ENCODE measurements around the gene SMC1B. TPM values are rescaled to one million over a fixed set of nuclear protein-coding genes. Genes with fewer than 3 reads are reported as not detected.
"Not testable (repeated sequence)": the region's sequence is repeated elsewhere in the genome, so short reads cannot be mapped to it uniquely, and the experiment has no call there.

The SMC1B gene
- total RNA-seq, 1 donor = not detected

DNA sequence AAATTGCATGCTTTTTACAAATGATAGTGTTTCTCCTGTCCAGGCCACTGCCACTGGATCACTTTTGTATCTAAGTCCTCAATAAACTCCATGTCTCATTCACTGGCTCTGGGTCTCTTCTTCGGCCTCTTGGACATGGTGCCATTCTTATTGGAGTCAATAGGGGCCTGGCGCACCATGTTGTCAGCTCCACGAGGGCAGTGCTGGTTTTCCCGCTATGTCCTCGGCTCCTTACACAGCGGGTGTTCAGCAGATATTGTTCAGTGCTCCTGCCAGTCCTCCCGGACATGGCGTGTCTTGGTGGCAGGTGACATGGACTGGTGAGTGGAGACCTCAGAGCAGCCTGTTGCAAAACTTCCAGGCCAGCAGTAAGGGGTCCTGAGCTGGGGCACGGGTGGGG lies 107.3 kb downstream of the SMC1B start:
- no peak for DNase-seq (ENCODE audit: low read depth in 2 of 3, low spot score in 2 of 3)

DNA sequence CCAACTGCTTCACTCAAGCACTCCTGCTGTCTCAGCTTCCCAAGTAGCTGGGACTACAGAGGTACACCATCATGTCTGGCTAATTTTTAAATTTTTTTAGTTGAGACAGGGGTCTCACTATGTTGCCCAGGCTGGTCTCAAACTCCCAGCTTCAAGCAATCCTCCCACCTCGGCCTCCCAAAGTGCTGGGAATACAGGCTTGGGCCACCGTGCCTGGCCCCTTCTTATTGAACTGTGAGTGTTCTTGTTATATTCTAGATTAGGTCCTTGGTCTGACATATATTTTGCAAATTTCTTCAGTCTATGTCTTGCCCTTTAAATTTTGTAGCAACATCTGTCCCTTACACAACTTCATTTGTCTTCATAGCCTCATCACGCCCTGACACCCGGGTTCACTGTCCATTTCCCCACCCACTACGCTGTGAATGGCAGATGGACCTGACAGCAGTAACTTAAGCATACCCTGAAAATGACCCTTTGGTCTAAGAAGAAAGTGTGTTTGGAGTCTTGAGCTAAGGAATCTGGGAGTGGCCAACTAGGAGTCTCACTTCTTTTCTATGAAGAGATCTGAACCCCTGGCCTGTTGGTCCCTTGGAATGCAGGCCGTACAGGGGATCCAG lies 107.8 kb downstream of the SMC1B start:
- no peak for DNase-seq (ENCODE audit: low read depth in 2 of 3, low spot score in 2 of 3)

DNA sequence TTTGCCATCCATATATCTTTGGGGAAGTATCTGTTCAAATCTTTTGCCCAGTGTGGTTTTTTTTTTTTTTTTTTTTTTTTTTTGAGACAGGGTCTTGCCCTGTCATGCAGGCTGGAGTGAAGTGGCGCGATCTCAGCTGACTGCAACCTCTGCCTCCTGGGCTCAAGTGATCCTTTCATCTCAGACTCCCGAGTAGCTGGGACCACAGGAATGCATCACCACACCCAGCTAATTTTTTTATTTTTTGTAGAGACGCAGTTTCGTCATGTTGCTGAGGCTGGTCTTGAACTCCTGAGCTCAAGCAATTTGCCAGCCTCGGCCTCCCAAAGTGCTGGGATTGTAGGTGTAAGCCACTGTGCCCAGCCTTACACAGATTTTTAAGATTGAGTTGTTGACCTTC lies 108.4 kb downstream of the SMC1B start:
- no peak for DNase-seq (ENCODE audit: low read depth in 2 of 3, low spot score in 2 of 3)

DNA sequence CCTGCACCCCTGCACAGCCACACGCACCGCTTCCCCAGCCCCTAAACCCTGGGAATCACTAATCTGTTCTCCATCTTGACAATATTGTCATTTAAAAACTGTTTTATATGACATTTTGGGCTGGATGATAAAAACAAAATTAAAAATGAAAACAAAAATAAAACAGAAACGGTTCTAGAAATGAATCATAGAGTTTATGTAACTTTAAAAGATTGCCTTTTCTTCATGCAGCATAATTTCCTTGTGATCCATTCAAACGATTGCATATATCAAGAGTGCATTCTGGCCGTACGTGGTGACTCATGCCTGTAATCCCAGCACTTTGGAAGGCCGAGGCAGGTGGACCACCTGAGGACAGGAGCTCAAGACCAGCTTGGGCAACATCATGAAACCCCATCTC lies 110.2 kb downstream of the SMC1B start:
- no peak for DNase-seq (ENCODE audit: low read depth in 2 of 3, low spot score in 2 of 3)

DNA sequence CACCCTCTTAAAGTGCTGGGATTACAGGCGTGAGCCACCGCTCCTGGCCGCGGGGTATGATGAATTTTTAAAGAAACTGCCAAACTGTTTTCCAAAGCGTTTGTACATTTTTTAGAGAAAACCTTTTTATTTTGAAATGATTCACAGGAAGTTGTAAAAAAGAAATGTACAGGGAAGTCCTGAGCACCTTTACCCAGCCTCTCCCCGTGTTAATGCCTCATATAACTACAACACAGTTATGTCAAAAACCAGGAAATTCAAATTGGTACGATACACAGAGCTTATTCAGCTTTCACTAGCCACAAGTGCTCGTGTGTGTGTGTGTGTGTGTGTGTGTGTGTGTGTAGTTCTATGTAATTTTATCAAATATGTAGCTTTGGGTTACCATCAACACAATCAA lies 110.6 kb downstream of the SMC1B start:
- no peak for DNase-seq (ENCODE audit: low read depth in 2 of 3, low spot score in 2 of 3)

DNA sequence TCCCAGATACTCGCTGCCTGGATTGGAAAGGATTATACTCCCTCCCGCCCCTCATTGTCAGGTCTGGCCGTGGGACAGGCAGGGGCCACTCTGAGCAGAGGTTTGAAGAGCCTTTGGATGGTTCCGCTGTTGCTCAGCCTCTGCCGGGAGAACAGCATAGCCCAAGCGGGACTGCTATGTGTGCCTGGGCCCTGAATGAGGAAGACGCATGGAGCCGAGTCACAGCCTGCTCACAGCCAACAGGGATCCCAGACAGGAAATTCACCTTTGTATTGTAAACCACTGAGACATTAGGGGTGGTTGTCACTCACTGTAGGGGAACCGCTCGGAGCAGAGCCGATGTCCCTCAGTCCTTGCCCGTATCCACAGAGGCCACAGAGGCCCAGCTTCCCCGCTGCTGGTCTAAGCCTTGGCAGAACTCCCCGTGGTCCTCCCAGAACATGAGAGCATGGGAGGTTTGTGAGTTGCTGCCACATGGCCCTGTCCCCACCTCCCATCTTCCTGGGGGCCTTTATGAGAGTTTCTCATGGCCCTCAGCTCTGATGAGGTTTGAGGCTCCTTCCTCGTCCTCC lies 114.4 kb downstream of the SMC1B start:
- no peak for DNase-seq (ENCODE audit: low read depth in 2 of 3, low spot score in 2 of 3)

DNA sequence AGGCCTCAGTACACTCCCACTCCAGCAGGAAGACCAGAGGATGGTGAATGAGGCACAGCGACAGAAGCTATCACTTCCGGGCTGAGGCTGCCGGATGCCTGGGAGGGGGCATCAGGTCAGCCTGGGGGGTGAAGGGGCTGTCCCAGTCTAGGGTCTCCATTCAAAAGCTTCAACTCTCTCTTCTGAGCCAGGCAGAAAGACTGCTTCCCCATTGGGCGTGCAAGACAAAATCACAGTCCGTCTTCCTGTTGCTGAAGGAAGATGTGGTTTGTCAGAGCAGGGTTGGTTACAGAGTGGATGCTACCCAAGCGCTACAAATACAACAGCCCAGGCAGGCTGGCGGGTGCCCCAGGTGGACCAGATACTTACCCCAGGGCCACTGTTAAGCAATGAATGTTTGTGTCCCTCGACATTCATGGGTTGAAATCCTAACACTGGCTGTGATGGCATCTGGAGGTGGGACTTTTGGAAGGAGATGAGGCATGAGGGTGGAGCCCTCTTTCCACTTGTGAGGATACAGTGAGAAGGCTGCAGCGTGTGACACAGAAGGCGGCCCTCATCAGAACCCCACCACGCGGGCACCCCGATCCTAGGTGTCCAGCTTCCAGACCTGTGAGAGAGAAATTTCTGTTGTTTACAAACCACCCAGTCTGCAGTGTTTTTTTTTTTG lies 116.6 kb downstream of the SMC1B start:
- DNase-seq (ENCODE audit: low read depth in 2 of 3, low spot score in 2 of 3) = peak in 1 of 3 donors; percentile 61

DNA sequence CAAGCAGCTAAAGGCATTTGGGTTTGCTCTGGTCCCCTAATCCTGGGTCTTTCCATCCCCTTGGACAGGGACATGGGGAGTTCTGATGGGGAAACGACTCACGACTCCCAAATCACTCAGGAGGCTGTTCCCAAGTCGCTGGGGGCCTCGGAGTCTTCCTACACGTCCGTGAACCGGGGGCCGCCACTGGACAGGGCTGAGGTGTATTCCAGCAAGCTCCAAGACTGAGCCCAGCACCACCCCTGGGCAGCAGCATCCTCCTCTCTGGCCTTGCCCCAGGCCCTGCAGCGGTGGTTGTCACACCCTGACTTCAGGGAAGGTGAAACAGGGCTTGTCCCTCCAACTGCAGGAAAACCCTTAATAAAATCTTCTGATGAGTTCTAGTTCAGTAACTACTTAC lies 117.9 kb downstream of the SMC1B start:
- no peak for DNase-seq (ENCODE audit: low read depth in 2 of 3, low spot score in 2 of 3)

DNA sequence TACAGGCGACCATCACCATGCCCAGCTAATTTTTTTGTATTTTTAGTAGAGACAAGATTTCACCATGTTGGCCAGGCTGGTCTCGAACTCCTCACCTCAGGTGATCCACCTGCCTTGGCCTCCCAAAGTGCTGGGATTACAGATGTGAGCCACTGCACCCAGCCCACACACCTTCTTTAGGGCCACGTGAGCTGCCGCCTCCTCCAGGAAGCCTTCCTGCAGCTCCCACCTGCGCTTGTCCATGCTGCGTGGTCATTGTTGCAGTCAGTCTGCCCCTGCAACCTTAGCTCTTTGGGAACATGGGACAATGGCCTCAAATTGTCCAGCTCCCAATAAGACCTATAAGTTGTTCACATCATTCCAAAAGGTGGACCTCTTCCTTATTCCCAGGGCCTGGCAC lies 118.4 kb downstream of the SMC1B start:
- DNase-seq (ENCODE audit: low read depth in 2 of 3, low spot score in 2 of 3) = not testable (repeated sequence)

Other genes with a start within 250 kb of the SMC1B start
- gene NUP50, start 249.7 kb downstream of the SMC1B start, total RNA-seq = 47.7 TPM
- 68.7 TPM for gene KIAA0930, start 172.7 kb downstream of the SMC1B start, total RNA-seq
- gene UPK3A, start 128.7 kb downstream of the SMC1B start, total RNA-seq = not detected
- gene FAM118A, start 103.7 kb downstream of the SMC1B start, total RNA-seq = 73.2 TPM
- gene RIBC2, start 94 bp upstream of the SMC1B start, total RNA-seq = 0.54 TPM
- gene FBLN1, start 89.3 kb upstream of the SMC1B start, total RNA-seq = 0.27 TPM